Mucosa of descending colon (tissue), 3 donors: ENCODE data around the gene DCUN1D4. TPM values are rescaled to one million over a fixed set of nuclear protein-coding genes. Genes with fewer than 3 reads are reported as not detected.

ENCODE experiments used
- ATAC-seq: fragments of 200-7000 bp; cut with Tn5 transposase; one replicate; pipeline ENCODE4 v1.9.1; 2020; ENCODE audit warnings: mild to moderate bottlenecking, moderate library complexity
- DNase-seq, 3 donors: peaks; one replicate each; pipeline ENCODE4 v3.0.0-alpha.2; 2020
- H3K36me3 ChIP-seq: fragments of 200-600 bp; one replicate; pipeline ENCODE4 v1.8.0; 2021; ENCODE audit warnings: low read depth, mild to moderate bottlenecking
- H3K4me1 ChIP-seq: fragments of 200-600 bp; one replicate; pipeline ENCODE4 v1.8.0; 2021; ENCODE audit warnings: low read depth, mild to moderate bottlenecking
- H3K4me3 ChIP-seq: fragments of 200-600 bp; one replicate; pipeline ENCODE4 v1.8.0; 2021; ENCODE audit warnings: mild to moderate bottlenecking
- H3K9me3 ChIP-seq: fragments of 200-600 bp; one replicate; pipeline ENCODE4 v1.8.0; 2021; ENCODE audit warnings: mild to moderate bottlenecking
- CTCF ChIP-seq: fragments of 200-600 bp; IDR thresholded peaks from one replicate; pipeline ENCODE4 v1.8.0; 2022; ENCODE audit warnings: antibody characterized with exemption, mild to moderate bottlenecking
- intact Hi-C, 2 donors: fragments of 100-400 bp; cut with DNase I in 1 of 2; cut with micrococcal nuclease in 1 of 2; formaldehyde crosslinking; loops; one replicate each; pipeline versions ENCODE4 v1.11.0 to v1.11.1; 2022; cut with DNase I, micrococcal nuclease
- total RNA-seq, 3 donors: library from RNA; stranded (reverse); fragmentation: NEBNext Ultra II Directional in 2 of 3; extraction: Animal tissue kit (Norgen Biotek cat#: 25700) in 2 of 3; gene quantifications; one replicate each; pipeline versions ENCODE4 v1.2.1 to v1.2.4, GENCODE V29; 2021 to 2023
- donor health status: DM: no; HTN: no; CAD: no; lungs with moderate emphysema.
- donor health status: DM: no; HTN: no; CAD: no.
- donor health status: DM: no; HTN: yes; CAD: no.

DCUN1D4 gene
- total RNA-seq, 3 donors from 2014 or later = 31.1 to 72.4 (median 39.0) TPM

- no peak for DNase-seq
- peaks cover 3% of the 10 kb centered on the region for H3K9me3 ChIP-seq
- no peaks in the 10 kb centered on the region for H3K36me3 ChIP-seq
- ATAC-seq = no peak
- H3K4me3 ChIP-seq = no peak overlapping the region
- no peaks in the 10 kb centered on the region for H3K4me1 ChIP-seq
- intact Hi-C loops = no loop called here
- no peak for TF ChIP-seq CTCF
Observed at GRCh38 chr4:51872283-51872997, 29.5 kb downstream of the DCUN1D4 start.

DNA sequence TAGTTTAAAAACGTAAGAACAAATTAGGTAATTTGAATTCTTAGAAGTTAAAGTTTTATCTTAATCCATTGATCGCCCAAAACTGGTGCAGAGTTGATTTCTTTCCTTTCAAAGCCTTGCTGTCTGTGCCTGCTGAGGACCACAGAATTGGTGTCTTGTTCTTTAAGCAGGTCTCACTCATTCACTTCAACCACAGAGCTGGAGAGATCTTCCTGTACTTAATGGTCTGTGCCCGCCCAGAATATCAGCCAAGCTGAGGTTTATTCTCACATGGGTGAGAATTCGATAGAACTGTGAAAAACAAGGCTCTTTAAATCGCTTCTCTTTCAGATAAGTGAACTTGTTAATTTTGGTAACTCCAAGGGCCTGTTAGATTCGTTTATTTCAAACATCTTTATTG, 31.6 kb downstream of the DCUN1D4 start:
- H3K4me3 ChIP-seq = no peak overlapping the region
- ATAC-seq (no peak), DNase-seq (no peak)
- H3K4me1 ChIP-seq = no peaks in the 10 kb centered on the region
- no peaks in the 10 kb centered on the region for H3K36me3 ChIP-seq
- intact Hi-C loops = no loop called here
- TF ChIP-seq CTCF = no peak
- peaks cover 3% of the 10 kb centered on the region for H3K9me3 ChIP-seq

DNA sequence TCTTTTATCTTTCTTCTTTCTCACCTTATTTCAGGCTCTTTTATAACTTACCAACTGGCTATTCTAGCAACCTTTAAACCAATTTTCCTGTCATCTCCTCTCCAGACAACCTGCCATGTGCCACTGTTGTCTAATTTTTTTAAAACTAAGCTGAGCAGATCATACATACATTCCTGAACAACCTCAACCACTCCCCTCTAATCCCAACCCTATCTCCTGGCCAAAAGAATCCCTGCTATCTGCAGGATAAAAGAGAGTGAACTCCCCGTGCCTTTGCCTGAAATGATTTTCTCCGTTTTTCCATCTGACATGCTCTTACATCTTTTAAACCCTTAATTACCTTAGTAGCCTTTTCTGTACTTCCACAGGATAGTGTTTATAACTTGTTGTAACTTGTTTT, 35.5 kb downstream of the DCUN1D4 start:
- Histone ChIP-seq H3K4me1 (no peaks in the 10 kb centered on the region), H3K9me3 (peaks cover 3% of the 10 kb centered on the region), H3K36me3 (no peaks in the 10 kb centered on the region), H3K4me3 (no peak overlapping the region)
- no peak for ATAC-seq
- intact Hi-C loops = no loop called here
- no peak for TF ChIP-seq CTCF
- DNase-seq = no peak

DNA sequence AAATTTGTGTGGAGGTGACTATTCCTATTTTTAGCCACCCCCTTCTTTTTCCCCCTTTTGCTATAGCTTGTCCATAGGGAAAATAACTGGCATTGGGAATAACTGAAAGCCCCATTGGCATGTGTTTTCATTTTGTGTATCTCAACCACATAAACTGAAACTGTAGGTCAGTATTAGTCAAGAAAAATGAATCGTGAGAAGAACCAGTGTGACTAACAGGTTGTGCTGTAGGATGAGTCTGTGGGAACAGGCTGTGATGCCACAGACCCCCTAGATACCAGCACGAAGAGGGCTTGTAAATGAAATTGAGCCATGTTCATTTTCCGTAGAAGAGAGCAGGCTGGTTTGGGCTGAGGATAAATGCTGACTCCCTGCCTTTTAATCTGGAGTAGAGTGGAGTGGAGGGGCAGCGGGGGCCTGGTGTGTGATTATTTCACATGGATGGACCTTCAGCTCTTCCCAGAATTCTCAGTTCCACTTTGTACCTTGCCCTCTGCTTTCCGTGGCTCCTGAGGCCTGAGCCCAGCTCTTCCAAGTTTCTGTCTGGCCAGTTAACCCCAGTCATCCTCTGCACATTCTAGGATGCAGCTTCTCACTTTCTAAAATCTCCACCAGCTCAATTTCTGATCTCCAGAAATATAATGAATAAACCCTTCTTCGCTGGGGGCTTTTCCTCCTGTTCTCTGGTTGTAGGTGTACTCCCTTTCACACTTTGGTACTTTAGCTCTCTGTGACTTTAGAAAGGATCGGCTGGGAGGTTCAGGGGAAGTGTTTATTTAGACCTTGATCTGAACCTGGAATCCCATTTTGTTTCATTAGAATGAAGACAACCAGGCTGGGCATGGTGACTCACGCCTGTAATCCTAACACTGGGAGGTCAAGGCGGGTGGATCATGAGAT, 37.3 kb downstream of the DCUN1D4 start:
- H3K9me3 ChIP-seq = peaks cover 3% of the 10 kb centered on the region
- no peak overlapping the region for H3K4me3 ChIP-seq
- intact Hi-C loops = no loop called here
- ATAC-seq (no peak), DNase-seq (no peak)
- no peak for TF ChIP-seq CTCF
- H3K4me1 ChIP-seq = no peaks in the 10 kb centered on the region
- H3K36me3 ChIP-seq = no peaks in the 10 kb centered on the region

GRCh38 chr4:51884055-51884454, 41.1 kb downstream of the DCUN1D4 start:
- ATAC-seq (no peak), DNase-seq (no peak)
- TF ChIP-seq CTCF = no peak
- H3K36me3 ChIP-seq = no peaks in the 10 kb centered on the region
- H3K4me3 ChIP-seq = no peak overlapping the region
- H3K9me3 ChIP-seq = no peaks in the 10 kb centered on the region
- intact Hi-C loops = no loop called here
- no peaks in the 10 kb centered on the region for H3K4me1 ChIP-seq
